ENCODE results near the gene SBK2. TPM values are rescaled to one million over a fixed set of nuclear protein-coding genes. Genes with fewer than 3 reads are reported as not detected.

The SBK2 gene
- total RNA-seq, 4 donors from 2014 or later, result not detected

DNA sequence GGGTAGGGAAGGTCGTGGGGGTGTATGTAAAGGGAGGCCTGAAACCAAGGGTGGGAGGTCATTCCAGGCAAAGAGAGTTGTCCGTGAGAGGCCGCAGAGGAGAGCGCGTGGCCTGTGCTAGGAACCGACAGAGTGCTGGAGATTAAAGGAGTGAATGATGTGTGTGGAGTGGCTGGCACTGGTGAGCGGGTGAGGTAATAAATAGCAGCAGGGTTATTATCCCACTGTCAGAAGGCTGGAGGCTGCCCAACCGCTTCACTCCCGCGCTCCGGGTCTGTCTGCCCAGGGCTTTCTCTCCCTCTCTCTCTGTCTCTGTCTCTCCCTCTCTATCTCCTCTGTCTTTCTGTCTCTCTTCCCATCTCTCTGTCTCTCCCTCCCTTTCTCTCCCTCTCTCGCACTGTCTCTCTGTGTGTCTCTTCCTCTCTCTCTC lies 26.3 kb upstream of the SBK2 start:
- DNase-seq, result no peak
- no peak overlapping the region for H3K27ac ChIP-seq
- intact Hi-C loops (cut with DNase I), result no loop called here

GRCh38 chr19:55559684-55560083 lies 22.8 kb upstream of the SBK2 start:
- Histone ChIP-seq H3K4me1 (peaks cover 0 to 4% (median 0%) of the 10 kb centered on the region in 3 donors), H3K4me3 (no peak overlapping the region), H3K9me3 (peaks cover 0 to 7% (median 0%) of the 10 kb centered on the region in 3 donors), H3K27me3 (peaks cover 0 to 33% (median 0%) of the 10 kb centered on the region in 4 donors), H3K27ac (no peak overlapping the region), H3K36me3 (no peaks in the 10 kb centered on the region)
- WGBS, 2 donors, result 56 to 80% methylated on average over 9 of the region's 9 CpGs
- DNase-seq, result no peak
- no peak for TF ChIP-seq POLR2A (IDR thresholded peaks at IDR 0.05)
- TF ChIP-seq, protein P1, sequence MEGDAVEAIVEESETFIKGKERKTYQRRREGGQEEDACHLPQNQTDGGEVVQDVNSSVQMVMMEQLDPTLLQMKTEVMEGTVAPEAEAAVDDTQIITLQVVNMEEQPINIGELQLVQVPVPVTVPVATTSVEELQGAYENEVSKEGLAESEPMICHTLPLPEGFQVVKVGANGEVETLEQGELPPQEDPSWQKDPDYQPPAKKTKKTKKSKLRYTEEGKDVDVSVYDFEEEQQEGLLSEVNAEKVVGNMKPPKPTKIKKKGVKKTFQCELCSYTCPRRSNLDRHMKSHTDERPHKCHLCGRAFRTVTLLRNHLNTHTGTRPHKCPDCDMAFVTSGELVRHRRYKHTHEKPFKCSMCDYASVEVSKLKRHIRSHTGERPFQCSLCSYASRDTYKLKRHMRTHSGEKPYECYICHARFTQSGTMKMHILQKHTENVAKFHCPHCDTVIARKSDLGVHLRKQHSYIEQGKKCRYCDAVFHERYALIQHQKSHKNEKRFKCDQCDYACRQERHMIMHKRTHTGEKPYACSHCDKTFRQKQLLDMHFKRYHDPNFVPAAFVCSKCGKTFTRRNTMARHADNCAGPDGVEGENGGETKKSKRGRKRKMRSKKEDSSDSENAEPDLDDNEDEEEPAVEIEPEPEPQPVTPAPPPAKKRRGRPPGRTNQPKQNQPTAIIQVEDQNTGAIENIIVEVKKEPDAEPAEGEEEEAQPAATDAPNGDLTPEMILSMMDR (IDR thresholded peaks at IDR 0.05), result no peak
- intact Hi-C loops (cut with DNase I), result no loop called here

More for the DNA sequence above, 26.3 kb upstream of the SBK2 start:
- 32 to 45% methylated on average over 12 of the region's 12 CpGs for WGBS, 2 donors
- H3K4me1 ChIP-seq, result peaks cover 0 to 4% (median 0%) of the 10 kb centered on the region in 3 donors
- no peak for TF ChIP-seq POLR2A (IDR thresholded peaks at IDR 0.05)
- TF ChIP-seq, protein P1 (IDR thresholded peaks at IDR 0.05), result no peak
- peaks cover 0 to 47% (median 0%) of the 10 kb centered on the region in 4 donors for H3K27me3 ChIP-seq
- H3K9me3 ChIP-seq, result peaks cover 0 to 7% (median 0%) of the 10 kb centered on the region in 3 donors
- H3K4me3 ChIP-seq, result no peak overlapping the region
- no peaks in the 10 kb centered on the region for H3K36me3 ChIP-seq

- 68 to 89% methylated on average over 4 to 5 of the region's 8 CpGs for WGBS, 2 donors
- Histone ChIP-seq H3K9me3 (no peaks in the 10 kb centered on the region), H3K27me3 (peaks cover 0 to 48% (median 0%) of the 10 kb centered on the region in 4 donors), H3K27ac (no peak overlapping the region), H3K4me1 (peaks cover 0 to 6% (median 1%) of the 10 kb centered on the region in 3 donors), H3K36me3 (no peaks in the 10 kb centered on the region), H3K4me3 (no peak overlapping the region)
- intact Hi-C loops (cut with DNase I), result no loop called here
- DNase-seq, result no peak
- no peak for TF ChIP-seq POLR2A (IDR thresholded peaks at IDR 0.05)
- TF ChIP-seq, protein P1 (IDR thresholded peaks at IDR 0.05), result no peak
Observed at GRCh38 chr19:55554741-55555152, 17.8 kb upstream of the SBK2 start.

GRCh38 chr19:55554302-55554701 lies 17.4 kb upstream of the SBK2 start:
- Histone ChIP-seq H3K36me3 (no peaks in the 10 kb centered on the region), H3K27me3 (peaks cover 0 to 48% (median 0%) of the 10 kb centered on the region in 4 donors), H3K4me1 (peaks cover 0 to 10% (median 4%) of the 10 kb centered on the region in 3 donors), H3K9me3 (no peaks in the 10 kb centered on the region), H3K4me3 (no peak overlapping the region), H3K27ac (no peak overlapping the region)
- no peak for DNase-seq
- TF ChIP-seq, protein P1 (IDR thresholded peaks at IDR 0.05), result no peak
- no peak for TF ChIP-seq POLR2A (IDR thresholded peaks at IDR 0.05)
- WGBS, 2 donors, result 87 to 93% methylated on average over 3 to 7 of the region's 9 CpGs
- intact Hi-C loops (cut with DNase I), result no loop called here

DNA sequence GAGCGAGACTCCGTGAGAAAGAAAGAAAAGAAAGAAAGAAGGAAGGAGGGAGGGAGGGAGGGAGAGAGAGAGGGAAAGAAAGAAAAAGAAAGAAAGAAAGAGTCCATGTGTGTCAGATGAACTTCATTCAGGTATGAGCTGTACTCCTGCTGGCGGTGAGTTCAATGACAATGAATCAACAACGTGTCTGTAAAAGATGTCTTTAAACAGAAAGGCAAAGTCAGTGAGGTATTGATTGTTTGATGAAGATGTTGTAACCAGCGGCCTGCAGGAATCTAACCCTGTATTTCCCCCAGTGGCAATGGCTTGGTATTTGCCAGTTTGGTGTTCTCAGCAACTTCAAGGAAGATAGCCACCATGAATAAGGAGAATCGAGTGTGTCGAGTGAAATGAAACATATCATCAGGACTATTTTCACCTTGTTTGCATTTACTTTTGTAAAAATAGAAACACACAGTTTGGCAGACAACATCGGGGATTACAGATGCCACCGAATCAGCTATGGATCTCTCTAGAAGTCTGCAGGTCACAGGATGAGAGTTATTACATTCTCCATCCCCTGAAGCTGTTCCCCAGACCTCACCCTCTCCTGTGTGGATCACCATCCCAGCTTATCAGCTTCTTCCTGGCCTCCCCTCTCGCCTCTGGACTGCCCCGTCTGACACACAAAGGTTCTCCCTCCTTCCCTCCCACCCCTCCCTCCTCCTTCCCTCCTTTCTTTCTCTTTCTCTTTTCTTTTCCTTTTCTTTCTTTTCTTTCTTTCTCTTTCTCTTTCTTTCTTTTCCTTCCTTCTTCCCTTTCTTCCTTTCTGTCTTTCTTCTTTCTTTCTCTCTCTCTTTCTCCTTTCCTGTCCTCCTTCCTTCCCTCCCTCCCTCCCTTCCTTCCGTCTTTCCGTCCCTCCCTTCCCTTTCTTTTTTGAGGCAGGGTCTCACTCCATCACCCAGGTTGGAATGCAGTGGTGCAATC lies 16.6 kb upstream of the SBK2 start:
- peaks cover 0 to 10% (median 4%) of the 10 kb centered on the region in 3 donors for H3K4me1 ChIP-seq
- no peak overlapping the region for H3K4me3 ChIP-seq

More for the DNA sequence above, 16.6 kb upstream of the SBK2 start:
- TF ChIP-seq, protein P1 (IDR thresholded peaks at IDR 0.05), result no peak
- TF ChIP-seq POLR2A (IDR thresholded peaks at IDR 0.05), result no peak
- 49 to 51% methylated on average over 11 to 13 of the region's 13 CpGs for WGBS, 2 donors
- H3K27me3 ChIP-seq, result peaks cover 0 to 47% (median 0%) of the 10 kb centered on the region in 4 donors
- no peaks in the 10 kb centered on the region for H3K9me3 ChIP-seq
- no peaks in the 10 kb centered on the region for H3K36me3 ChIP-seq
- intact Hi-C loops (cut with DNase I), result no loop called here
- no peak overlapping the region for H3K27ac ChIP-seq
- DNase-seq, result no peak

All from esophagus squamous epithelium (tissue), 5 donors.